ENCODE results near the gene CKMT2. TPM values are rescaled to one million over a fixed set of nuclear protein-coding genes. Genes with fewer than 3 reads are reported as not detected.

The CKMT2 gene
- total RNA-seq, 6 experiments from 2014 or later: not detected

- H3K36me3 Mint-ChIP-seq (ENCODE audit: low read depth): no peaks in the 10 kb centered on the region
- H3K4me3 Mint-ChIP-seq: no peak overlapping the region
- H3K9me3 Mint-ChIP-seq: no peaks in the 10 kb centered on the region
- H3K27me3 Mint-ChIP-seq (ENCODE audit: insufficient read depth): peaks cover 15% of the 10 kb centered on the region
- TF ChIP-seq, protein P1, sequence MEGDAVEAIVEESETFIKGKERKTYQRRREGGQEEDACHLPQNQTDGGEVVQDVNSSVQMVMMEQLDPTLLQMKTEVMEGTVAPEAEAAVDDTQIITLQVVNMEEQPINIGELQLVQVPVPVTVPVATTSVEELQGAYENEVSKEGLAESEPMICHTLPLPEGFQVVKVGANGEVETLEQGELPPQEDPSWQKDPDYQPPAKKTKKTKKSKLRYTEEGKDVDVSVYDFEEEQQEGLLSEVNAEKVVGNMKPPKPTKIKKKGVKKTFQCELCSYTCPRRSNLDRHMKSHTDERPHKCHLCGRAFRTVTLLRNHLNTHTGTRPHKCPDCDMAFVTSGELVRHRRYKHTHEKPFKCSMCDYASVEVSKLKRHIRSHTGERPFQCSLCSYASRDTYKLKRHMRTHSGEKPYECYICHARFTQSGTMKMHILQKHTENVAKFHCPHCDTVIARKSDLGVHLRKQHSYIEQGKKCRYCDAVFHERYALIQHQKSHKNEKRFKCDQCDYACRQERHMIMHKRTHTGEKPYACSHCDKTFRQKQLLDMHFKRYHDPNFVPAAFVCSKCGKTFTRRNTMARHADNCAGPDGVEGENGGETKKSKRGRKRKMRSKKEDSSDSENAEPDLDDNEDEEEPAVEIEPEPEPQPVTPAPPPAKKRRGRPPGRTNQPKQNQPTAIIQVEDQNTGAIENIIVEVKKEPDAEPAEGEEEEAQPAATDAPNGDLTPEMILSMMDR (IDR thresholded peaks at IDR 0.05): no peak
- H3K4me1 Mint-ChIP-seq (ENCODE audit: low read depth): peaks cover 6% of the 10 kb centered on the region; the same call in 1 of the 2 replicates
- H3K27ac Mint-ChIP-seq: no peak overlapping the region
- no peak for DNase-seq
Measured at GRCh38 chr5:81209386-81209785, 23.7 kb upstream of the CKMT2 start.

GRCh38 chr5:81209869-81210493 lies 23.1 kb upstream of the CKMT2 start:
- no peak for DNase-seq
- TF ChIP-seq, protein P1 (IDR thresholded peaks at IDR 0.05): no peak
- H3K27me3 Mint-ChIP-seq (ENCODE audit: insufficient read depth): peaks cover 15% of the 10 kb centered on the region
- H3K4me1 Mint-ChIP-seq (ENCODE audit: low read depth): peaks cover 6% of the 10 kb centered on the region; the same call in 1 of the 2 replicates
- H3K4me3 Mint-ChIP-seq: no peak overlapping the region
- no peak overlapping the region for H3K27ac Mint-ChIP-seq
- H3K36me3 Mint-ChIP-seq (ENCODE audit: low read depth): no peaks in the 10 kb centered on the region
- no peaks in the 10 kb centered on the region for H3K9me3 Mint-ChIP-seq

DNA sequence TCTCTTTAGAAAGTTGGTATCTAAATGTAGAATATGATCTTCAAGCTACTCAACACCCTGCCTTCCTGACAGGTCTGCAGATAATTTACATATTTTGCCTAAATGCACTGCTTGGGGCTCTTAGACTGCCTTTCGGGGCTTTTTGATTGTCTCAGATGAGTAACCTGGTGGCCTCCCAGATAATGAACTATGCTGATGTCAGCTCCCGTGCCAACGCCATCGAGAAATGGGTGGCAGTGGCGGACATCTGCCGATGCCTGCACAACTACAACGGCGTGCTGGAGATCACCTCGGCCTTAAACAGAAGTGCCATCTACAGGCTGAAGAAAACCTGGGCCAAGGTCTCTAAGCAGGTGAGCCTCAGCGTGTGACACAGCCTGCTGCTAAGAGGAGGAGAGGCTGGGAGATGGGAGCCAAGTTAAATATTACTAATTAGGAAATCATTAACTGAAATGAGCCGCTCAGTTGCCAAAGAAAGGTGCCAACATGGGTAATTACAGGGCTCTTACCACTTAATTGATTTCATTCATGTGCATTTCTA lies 20.8 kb upstream of the CKMT2 start:
- H3K4me1 Mint-ChIP-seq (ENCODE audit: low read depth): peaks cover 6% of the 10 kb centered on the region; the same call in 1 of the 2 replicates
- TF ChIP-seq, protein P1 (IDR thresholded peaks at IDR 0.05): no peak
- DNase-seq: no peak
- no peaks in the 10 kb centered on the region for H3K36me3 Mint-ChIP-seq (ENCODE audit: low read depth)
- no peaks in the 10 kb centered on the region for H3K9me3 Mint-ChIP-seq
- peaks cover 15% of the 10 kb centered on the region for H3K27me3 Mint-ChIP-seq (ENCODE audit: insufficient read depth)
- no peak overlapping the region for H3K4me3 Mint-ChIP-seq
- H3K27ac Mint-ChIP-seq: no peak overlapping the region

DNA sequence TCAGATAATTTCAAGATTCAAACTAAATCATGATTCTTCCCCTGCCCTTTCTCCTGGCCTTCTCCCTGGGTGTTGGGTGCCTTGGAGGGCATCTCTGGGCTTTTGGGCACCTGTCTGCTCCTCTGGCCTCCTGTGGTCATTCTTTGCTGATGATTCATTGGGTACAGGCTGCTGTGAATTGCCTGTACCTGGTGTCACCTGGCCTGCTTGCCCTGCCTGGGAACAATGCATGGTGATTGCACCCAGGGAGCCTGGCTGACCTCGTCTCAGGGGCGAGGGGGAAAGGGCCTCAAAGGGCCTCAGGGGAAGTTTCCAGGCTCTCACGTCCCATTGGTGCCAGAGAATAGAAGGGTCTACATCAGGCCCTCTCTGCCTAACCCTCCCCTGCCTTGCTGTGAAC lies 20.1 kb upstream of the CKMT2 start:
- Mint-ChIP-seq H3K27ac (no peak overlapping the region), H3K27me3 (ENCODE audit: insufficient read depth) (peaks cover 15% of the 10 kb centered on the region), H3K36me3 (ENCODE audit: low read depth) (no peaks in the 10 kb centered on the region), H3K9me3 (no peaks in the 10 kb centered on the region), H3K4me1 (ENCODE audit: low read depth) (peaks cover 6% of the 10 kb centered on the region; the same call in 1 of the 2 replicates), H3K4me3 (no peak overlapping the region)
- no peak for DNase-seq
- TF ChIP-seq, protein P1 (IDR thresholded peaks at IDR 0.05): no peak

- no peak for DNase-seq
- TF ChIP-seq, protein P1 (IDR thresholded peaks at IDR 0.05): no peak
- Mint-ChIP-seq H3K27me3 (ENCODE audit: insufficient read depth) (peaks cover 10% of the 10 kb centered on the region), H3K4me3 (no peak overlapping the region), H3K27ac (no peak overlapping the region), H3K36me3 (ENCODE audit: low read depth) (no peaks in the 10 kb centered on the region), H3K4me1 (ENCODE audit: low read depth) (no peaks in the 10 kb centered on the region), H3K9me3 (no peaks in the 10 kb centered on the region)
Measured at GRCh38 chr5:81214848-81215247, 18.3 kb upstream of the CKMT2 start.

Measured in HFFc6 (cell line).